T-helper 9 cell (primary cell): ENCODE measurements around the gene TSPAN9.

ENCODE experiments used
- DNase-seq: peaks from one replicate; pipeline ENCODE4 v3.0.0-alpha.2; 2020

The TSPAN9 gene

GRCh38 chr12:3280967-3281366 lies 203.8 kb downstream of the TSPAN9 start:
- no peak for DNase-seq

GRCh38 chr12:3281588-3282383 lies 204.6 kb downstream of the TSPAN9 start:
- no peak for DNase-seq

GRCh38 chr12:3282384-3282670 lies 205.1 kb downstream of the TSPAN9 start:
- no peak for DNase-seq

- DNase-seq, result no peak
Observed at GRCh38 chr12:3283137-3283680, 206.0 kb downstream of the TSPAN9 start.

GRCh38 chr12:3284405-3284804 lies 207.2 kb downstream of the TSPAN9 start:
- no peak for DNase-seq

- no peak for DNase-seq
Observed at GRCh38 chr12:3285570-3285969, 208.4 kb downstream of the TSPAN9 start.

- DNase-seq, result no peak
Observed at GRCh38 chr12:3288690-3289089, 211.5 kb downstream of the TSPAN9 start.

GRCh38 chr12:3289702-3290101 lies 212.5 kb downstream of the TSPAN9 start:
- DNase-seq, result no peak

- DNase-seq, result no peak
Observed at GRCh38 chr12:3291939-3292338, 214.8 kb downstream of the TSPAN9 start.

GRCh38 chr12:3292677-3293412 lies 215.7 kb downstream of the TSPAN9 start:
- no peak for DNase-seq

GRCh38 chr12:3293446-3294161 lies 216.4 kb downstream of the TSPAN9 start:
- no peak for DNase-seq

GRCh38 chr12:3294481-3294911 lies 217.3 kb downstream of the TSPAN9 start:
- DNase-seq, result no peak

GRCh38 chr12:3295225-3295624 lies 218.0 kb downstream of the TSPAN9 start:
- DNase-seq, result no peak

GRCh38 chr12:3295646-3296408 lies 218.6 kb downstream of the TSPAN9 start:
- DNase-seq, result no peak

GRCh38 chr12:3296409-3296701 lies 219.2 kb downstream of the TSPAN9 start:
- no peak for DNase-seq

GRCh38 chr12:3298603-3299002 lies 221.4 kb downstream of the TSPAN9 start:
- DNase-seq, result no peak

GRCh38 chr12:3299929-3300832 lies 223.0 kb downstream of the TSPAN9 start:
- peak; percentile 73 for DNase-seq

- DNase-seq, result no peak
Observed at GRCh38 chr12:3300833-3301401, 223.7 kb downstream of the TSPAN9 start.

GRCh38 chr12:3302401-3303041 lies 225.3 kb downstream of the TSPAN9 start:
- no peak for DNase-seq

GRCh38 chr12:3303410-3304136 lies 226.4 kb downstream of the TSPAN9 start:
- no peak for DNase-seq
